T-helper 1 cell treated with Interleukin-12 subunit alpha and Interleukin-12 subunit beta and Interleukin-4 antibody, amounts not matched to agents 30 ng/mL and 1 ng/mL, for 36 hours (primary cell): Measurements from ENCODE around the gene KCNIP1. TPM values are rescaled to one million over a fixed set of nuclear protein-coding genes. Genes with fewer than 3 reads are reported as not detected.

Experiments
- intact Hi-C: fragments of 100-400 bp; cut with micrococcal nuclease; formaldehyde crosslinking; loops from one replicate; pipeline ENCODE4 v1.15.1; 2024
- total RNA-seq: library from RNA; stranded (reverse); gene quantifications from 2 replicates; pipeline ENCODE4 v1.2.3, GENCODE V29; 2022

Gene KCNIP1
- total RNA-seq, 1 donor from 2014 or later: not detected

- intact Hi-C loops: no loop called here
Observed at GRCh38 chr5:170627271-170627670, 123.5 kb downstream of the KCNIP1 start.

- intact Hi-C loops: no loop called here
Observed at GRCh38 chr5:170628028-170628427, 124.2 kb downstream of the KCNIP1 start.

DNA sequence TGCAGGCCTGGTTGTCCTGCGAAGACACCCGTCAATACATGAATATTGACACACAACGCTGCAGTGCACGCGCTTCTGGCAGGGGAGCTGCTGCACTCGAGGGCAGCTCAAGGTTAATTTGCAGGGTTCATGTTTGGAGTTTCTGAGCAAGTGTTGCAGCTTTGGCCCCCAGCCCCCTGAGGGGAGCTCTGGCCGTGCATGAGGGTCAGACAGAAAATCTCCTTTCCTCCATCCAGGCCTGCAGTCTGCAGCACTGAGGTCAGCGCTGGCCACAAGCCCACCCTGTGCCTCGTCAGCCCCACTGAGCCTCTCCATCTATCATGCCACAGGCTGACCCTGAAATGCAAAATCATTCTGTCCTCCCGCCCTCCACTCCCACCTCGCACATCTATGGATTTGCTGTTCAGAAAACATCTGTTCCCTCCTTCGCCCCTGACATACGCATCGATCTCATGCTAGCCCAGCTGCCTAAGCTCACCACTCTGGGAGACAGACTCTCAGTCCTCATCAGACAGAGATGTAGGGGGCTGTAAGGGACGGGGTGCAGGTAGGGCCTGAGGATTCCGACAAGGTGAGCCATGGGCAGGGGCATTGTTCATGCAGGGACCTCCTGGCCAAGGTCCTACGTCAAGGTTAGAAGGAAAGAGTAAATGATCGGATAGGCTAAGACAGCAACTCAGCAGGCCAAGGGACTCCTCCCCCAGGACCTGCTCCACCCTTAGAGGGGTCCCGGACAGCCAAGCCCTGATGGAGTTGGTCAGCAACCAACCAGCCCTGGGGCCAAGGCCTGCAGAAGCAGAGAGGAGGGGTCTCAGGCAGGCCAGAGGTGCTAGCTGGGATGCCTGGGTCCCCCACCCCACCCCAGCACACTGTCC lies 125.1 kb downstream of the KCNIP1 start:
- intact Hi-C loops: no loop called here

DNA sequence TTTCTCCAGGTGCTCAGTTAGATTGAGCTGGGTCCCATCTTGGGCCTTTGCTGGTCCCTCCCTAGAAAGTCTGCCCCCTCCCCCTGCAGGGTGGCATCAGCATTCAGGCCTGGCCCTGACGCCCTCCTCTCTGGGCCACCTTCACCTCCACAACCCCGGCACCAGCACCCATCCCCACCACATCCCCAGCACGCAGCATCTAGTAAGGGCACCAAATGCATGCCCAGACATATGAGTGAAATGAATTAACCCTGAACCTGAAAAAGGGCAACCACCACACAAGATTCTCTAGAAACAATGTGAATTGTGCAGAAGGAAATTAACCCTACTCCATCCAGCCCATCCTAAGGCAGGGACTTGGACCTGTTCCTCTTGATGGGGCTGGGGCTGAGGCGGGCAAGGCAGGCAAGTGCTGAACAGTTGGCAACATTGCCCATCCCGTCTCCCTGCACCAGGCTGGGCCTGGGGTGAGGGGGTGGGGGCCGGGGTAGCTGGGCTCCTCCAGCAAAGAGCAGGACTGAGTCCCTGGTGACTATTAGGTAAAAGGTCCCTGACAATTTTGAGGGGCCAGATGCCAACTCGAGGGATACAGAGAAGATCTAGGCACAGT lies 125.9 kb downstream of the KCNIP1 start:
- intact Hi-C loops: no loop called here

- intact Hi-C loops: no loop called here
Observed at GRCh38 chr5:170630226-170630625, 126.4 kb downstream of the KCNIP1 start.

GRCh38 chr5:170630711-170631141 lies 126.9 kb downstream of the KCNIP1 start:
- intact Hi-C loops: no loop called here

GRCh38 chr5:170631466-170632195 lies 127.8 kb downstream of the KCNIP1 start:
- intact Hi-C loops: loop anchor here (2.0 kb wide), 1 partner anchor 405 kb away; no protein-coding TSS in a partner anchor

DNA sequence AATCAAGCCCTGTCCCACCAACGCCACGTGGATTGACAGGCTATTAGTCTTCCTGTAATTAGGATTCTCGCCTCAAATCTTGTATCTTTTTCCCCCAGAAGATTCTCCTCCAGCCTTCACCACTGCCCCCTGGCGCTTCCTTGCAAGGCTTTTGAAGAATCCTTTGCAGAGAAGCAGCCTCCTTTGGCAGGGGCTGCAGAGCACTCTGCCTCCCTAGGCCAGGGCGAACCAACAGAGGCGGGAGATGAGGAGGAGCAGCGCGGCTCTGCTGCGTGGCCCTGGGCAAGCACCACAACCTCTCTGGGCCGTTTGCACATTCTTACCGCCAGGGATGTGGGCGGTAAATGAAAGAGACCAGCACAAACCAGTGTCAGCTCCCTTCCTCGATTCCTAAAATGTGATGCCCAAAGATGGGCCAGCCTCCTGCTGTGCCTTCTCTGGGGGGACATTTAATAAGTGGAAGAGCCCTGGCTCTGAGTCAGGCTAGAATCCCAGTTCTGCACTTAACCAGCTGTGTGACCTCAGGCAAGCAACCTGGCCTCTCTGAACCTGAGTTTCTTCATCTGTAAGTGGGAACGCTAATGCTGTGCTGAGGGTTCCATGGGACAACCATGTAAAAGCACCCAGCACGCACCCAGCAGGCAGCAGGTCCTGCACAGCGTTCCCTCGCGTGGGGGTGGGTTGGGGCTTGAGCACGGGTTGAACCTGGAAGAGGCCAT lies 128.6 kb downstream of the KCNIP1 start:
- intact Hi-C loops: loop anchor here (2.0 kb wide), 1 partner anchor 406 kb away; no protein-coding TSS in a partner anchor

DNA sequence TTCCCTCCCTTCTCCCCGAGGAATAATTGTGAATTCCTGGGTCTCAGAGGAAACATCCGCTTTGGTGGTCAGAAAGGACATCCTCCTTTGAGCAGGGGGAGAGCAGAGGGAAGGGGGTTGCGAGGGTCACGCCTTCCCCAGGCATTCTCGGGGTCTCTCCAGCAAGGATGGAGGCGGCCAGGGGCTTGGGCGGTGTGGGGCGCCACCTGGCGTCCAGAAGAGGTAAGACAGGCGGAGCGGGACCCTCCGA lies 129.1 kb downstream of the KCNIP1 start:
- intact Hi-C loops: loop anchor here (1.0 to 2.0 kb wide), 4 partner anchors 29 to 533 kb away; no protein-coding TSS in a partner anchor

DNA sequence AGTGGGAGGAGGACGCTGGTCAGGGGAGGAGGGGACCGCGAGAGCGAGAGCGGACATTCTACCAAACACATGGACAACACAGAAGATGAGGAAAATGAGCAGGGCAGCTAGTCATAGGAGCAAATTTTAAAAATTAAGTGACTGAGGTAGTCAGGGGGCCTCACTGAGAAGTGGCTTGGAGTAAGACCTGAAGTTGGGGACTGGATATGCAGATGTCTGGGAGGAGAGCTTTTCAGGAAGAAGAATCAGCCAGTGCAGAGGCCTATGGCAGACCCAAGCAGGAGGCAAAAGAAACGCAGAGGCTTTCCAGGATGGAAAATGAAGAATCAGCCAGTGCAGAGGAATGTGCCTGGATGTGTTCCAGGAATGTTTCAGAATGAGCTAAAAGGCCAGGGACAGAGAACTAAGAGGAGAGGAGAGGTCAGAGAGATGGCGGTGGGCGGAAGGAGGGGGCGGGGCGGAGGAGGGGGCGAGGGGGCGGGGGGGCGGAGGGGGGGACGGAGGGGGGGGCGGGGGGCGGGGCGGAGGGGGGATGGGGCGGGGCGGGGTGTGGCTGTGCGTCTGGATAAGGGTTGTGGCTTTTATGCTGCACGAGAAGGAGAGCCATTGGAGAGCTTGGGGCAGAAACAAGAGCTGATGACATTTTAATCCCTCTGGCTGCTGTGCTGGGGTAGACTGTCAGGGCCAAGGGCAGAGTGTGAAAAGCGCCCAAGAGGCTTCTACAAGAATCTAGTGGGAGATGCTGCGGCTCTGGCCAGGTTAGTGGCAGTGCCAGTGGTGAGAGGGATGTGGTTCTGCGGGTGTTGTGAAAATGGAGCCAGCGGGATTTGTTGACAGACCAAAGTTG lies 129.6 kb downstream of the KCNIP1 start:
- intact Hi-C loops: loop anchor here (1.0 to 2.0 kb wide), 4 partner anchors 29 to 533 kb away; no protein-coding TSS in a partner anchor

DNA sequence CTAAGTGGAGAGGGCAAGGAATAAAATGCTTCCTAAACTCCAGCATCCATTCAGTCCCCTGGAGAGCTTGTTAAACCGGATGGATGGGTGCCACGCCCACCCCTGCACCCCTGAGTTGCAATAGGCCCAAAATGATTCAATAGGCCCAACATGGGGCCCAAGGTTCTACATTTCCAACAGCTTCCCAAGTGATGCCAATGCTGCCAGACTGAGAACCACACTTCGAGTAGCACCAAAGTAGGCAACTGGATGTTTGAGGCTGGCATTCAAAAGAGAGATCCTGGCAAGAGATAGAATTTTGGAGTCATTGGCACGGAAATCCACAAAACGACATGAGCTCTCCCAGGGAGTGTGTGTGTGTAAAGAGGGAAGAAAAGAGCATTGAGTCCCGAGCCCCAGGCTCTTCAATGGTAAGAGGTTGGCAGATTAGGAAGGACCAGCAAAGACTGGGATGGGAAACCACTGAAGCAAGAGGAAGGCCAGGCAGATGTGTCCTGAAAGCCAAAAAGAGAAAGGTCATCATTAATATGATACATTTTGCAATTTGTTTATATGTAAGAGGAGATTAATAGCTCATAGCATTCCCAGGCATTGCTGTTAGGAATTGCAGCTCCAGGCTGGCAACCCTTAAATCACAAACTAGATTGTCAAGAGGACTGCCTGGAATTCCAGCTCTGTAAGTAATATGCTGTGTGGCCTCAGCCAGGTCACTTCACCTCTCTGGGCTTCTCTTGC lies 130.6 kb downstream of the KCNIP1 start:
- intact Hi-C loops: no loop called here

- intact Hi-C loops: no loop called here
Observed at GRCh38 chr5:170635706-170636105, 131.9 kb downstream of the KCNIP1 start.

DNA sequence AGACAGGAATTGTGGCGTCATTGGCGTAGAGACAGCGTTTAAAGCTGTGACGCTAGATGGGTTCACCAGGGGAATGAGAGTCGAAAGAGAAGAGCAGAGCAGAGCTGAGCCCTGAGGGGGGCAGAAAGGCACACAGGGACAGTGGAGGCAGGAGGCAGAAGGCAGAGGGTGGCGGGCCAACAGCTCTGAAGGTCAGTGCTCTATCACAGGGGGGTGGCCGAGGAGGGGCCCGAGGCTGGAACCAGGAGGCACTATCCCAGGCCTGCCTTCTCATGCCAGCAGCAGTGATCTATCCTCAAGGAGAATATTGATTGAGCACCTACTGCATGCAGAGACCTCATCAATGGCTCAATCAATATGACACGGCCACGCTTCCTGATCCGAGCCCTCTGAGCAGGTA lies 132.4 kb downstream of the KCNIP1 start:
- intact Hi-C loops: no loop called here

GRCh38 chr5:170636801-170637477 lies 133.1 kb downstream of the KCNIP1 start:
- intact Hi-C loops: no loop called here

DNA sequence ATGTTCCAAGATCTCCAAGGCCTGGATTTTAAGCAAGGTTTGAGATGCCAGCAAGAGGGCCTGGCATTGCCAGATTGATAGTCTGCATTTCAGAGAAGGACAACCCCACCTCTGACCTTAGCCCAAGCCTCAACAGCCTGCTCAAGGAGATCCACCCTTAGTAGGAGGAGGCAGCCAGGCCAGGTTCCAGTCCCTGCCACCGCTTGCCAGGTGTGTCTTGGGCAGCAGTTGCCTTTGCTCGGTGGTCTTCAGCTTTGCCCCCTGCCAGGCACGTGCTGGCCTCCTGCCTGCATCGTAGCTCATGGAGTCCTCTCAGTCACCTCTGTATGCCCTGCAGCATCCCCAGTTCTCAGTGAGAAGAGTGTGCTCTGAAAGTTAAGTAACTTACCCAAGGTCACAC lies 134.2 kb downstream of the KCNIP1 start:
- intact Hi-C loops: loop anchor here (1.0 kb wide), 1 partner anchor 153 kb away; no protein-coding TSS in a partner anchor

GRCh38 chr5:170638454-170639220 lies 134.8 kb downstream of the KCNIP1 start:
- intact Hi-C loops: loop anchor here (1.0 kb wide), 1 partner anchor 153 kb away; no protein-coding TSS in a partner anchor

GRCh38 chr5:170639221-170639925 lies 135.6 kb downstream of the KCNIP1 start:
- intact Hi-C loops: no loop called here
